H1 (cell line): ENCODE measurements around the gene OPALIN. TPM values are rescaled to one million over a fixed set of nuclear protein-coding genes. Genes with fewer than 3 reads are reported as not detected.
A peak's percentile ranks its signal among the peaks of the same experiment; 100 is the strongest.

Experiments
- CTCF ChIA-PET: fragments of 300-600 bp; sonication (Branson Sonifier 250); formaldehyde crosslinking; loops from one replicate; lab custom pipeline; 2021; ENCODE audit not compliant: partially characterized antibody; lab: Charles Lee
- POLR2A ChIA-PET: fragments of 300-600 bp; sonication (Branson Sonifier 250); formaldehyde crosslinking; loops from one replicate; lab custom pipeline; 2021; ENCODE audit warnings: inconsistent platforms; ENCODE audit not compliant: partially characterized antibody; lab: Charles Lee
- DNase-seq, 2 experiments: peaks; one replicate each; pipeline versions ENCODE4 v3.0.0 to v3.0.0-alpha.2; 2010 to 2022; ENCODE audit warnings: low spot score in 2 of 2, low read depth in 1 of 2, mixed read lengths in 1 of 2
- FAIRE-seq: peaks from 2 replicates; lab custom pipeline; 2011; peaks lifted over from hg19 to GRCh38; lab: Jason Lieb, UNC
- H2AFZ ChIP-seq: 2 replicates; pipeline ENCODE4 v1.8.1; 2012; ENCODE audit warnings: low read length, inconsistent platforms
- H2AK5ac ChIP-seq: 2 replicates; pipeline ENCODE4 v1.6.1; 2013; ENCODE audit warnings: low read depth, low read length
- H2BK120ac ChIP-seq: replicated peaks from 2 replicates; pipeline ENCODE3; 2013; ENCODE audit warnings: low read depth, low read length, inconsistent platforms
- H2BK12ac ChIP-seq: 2 replicates; pipeline ENCODE4 v1.6.1; 2013; ENCODE audit warnings: low read depth, low read length
- H2BK15ac ChIP-seq: 2 replicates; pipeline ENCODE4 v1.6.1; 2013; ENCODE audit warnings: low read length
- H2BK20ac ChIP-seq: 2 replicates; pipeline ENCODE4 v1.6.1; 2013; ENCODE audit warnings: low read length
- H2BK5ac ChIP-seq: 2 replicates; pipeline ENCODE4 v1.6.1; 2013; ENCODE audit warnings: low read depth, low read length
- H3K14ac ChIP-seq: 2 replicates; pipeline ENCODE4 v1.6.1; 2013; ENCODE audit warnings: inconsistent platforms; ENCODE audit not compliant: insufficient read length
- H3K18ac ChIP-seq: 2 replicates; pipeline ENCODE4 v1.6.1; 2013; ENCODE audit warnings: low read length; ENCODE audit errors: extremely low read depth
- H3K23ac ChIP-seq: 2 replicates; pipeline ENCODE4 v1.6.1; 2013; ENCODE audit warnings: inconsistent platforms; ENCODE audit not compliant: insufficient read length
- H3K23me2 ChIP-seq: 2 replicates; pipeline ENCODE4 v1.6.1; 2013; ENCODE audit warnings: low read depth, low read length
- H3K27ac ChIP-seq: 2 replicates; pipeline ENCODE4 v1.6.1; 2011; ENCODE audit warnings: low read depth, low read length, inconsistent platforms
- H3K27me3 ChIP-seq, 4 experiments: replicated peaks in 1 of 4; 1 replicate in 1 of 4; 2 replicates in 3 of 4; pipeline versions ENCODE4 v1.6.1 to v1.8.1; 2011 to 2013; ENCODE audit warnings: low read length in 3 of 4, mild to moderate bottlenecking in 3 of 4, inconsistent platforms in 2 of 4, mixed read lengths in 2 of 4, moderate library complexity in 1 of 4; ENCODE audit not compliant: control insufficient read depth in 3 of 4, insufficient read depth in 3 of 4; ENCODE audit errors: extremely low read depth in 1 of 4
- H3K36me3 ChIP-seq, 4 experiments: 2 replicates each; pipeline versions ENCODE4 v1.6.1 to v1.8.1; 2011 to 2013; ENCODE audit warnings: mild to moderate bottlenecking in 4 of 4, low read length in 3 of 4, moderate library complexity in 2 of 4, control low read depth in 1 of 4, inconsistent platforms in 1 of 4; ENCODE audit not compliant: insufficient read depth in 4 of 4, control insufficient read depth in 2 of 4
- H3K4ac ChIP-seq: replicated peaks from 2 replicates; pipeline ENCODE3; 2013; ENCODE audit warnings: low read length, low read depth, mixed read lengths, inconsistent platforms; ENCODE audit not compliant: insufficient read length
- H3K4me1 ChIP-seq, 4 experiments: replicated peaks in 1 of 4; 1 replicate in 1 of 4; 2 replicates in 3 of 4; pipeline versions ENCODE4 v1.6.1 to v1.8.1; 2011 to 2013; ENCODE audit warnings: low read length in 3 of 4, inconsistent platforms in 2 of 4, mixed read lengths in 1 of 4; ENCODE audit not compliant: insufficient read depth in 4 of 4, control insufficient read depth in 3 of 4
- H3K4me2 ChIP-seq, 2 experiments: 2 replicates each; pipeline versions ENCODE4 v1.6.1 to v1.8.1; 2011 to 2013; ENCODE audit warnings: low read depth in 2 of 2, low read length in 2 of 2, control low read depth in 1 of 2, inconsistent platforms in 1 of 2, mild to moderate bottlenecking in 1 of 2; ENCODE audit not compliant: insufficient read depth in 1 of 2
- H3K4me3 ChIP-seq, 4 experiments: fragments of 200-600, 300-600 bp in 1 of 4; sonication (generic), shearing (Covaris generic), sonication (Bioruptor Twin) in 1 of 4; 2 replicates each; pipeline versions ENCODE4 v1.5.1 to v1.8.1; 2011 to 2016; ENCODE audit warnings: low read length in 4 of 4, low read depth in 3 of 4, control low read depth in 2 of 4, inconsistent platforms in 2 of 4, mild to moderate bottlenecking in 2 of 4, mixed read lengths in 1 of 4, moderate library complexity in 1 of 4; ENCODE audit not compliant: insufficient read depth in 2 of 4; ENCODE audit errors: extremely low read depth in 1 of 4
- H3K56ac ChIP-seq: replicated peaks from 2 replicates; pipeline ENCODE3; 2013; ENCODE audit warnings: low read depth, mild to moderate bottlenecking, mixed read lengths, low read length, inconsistent platforms; ENCODE audit not compliant: insufficient read length
- H3K79me1 ChIP-seq: 2 replicates; pipeline ENCODE4 v1.6.1; 2013; ENCODE audit warnings: low read depth, low read length, control low read depth
- H3K79me2 ChIP-seq, 2 experiments: 2 replicates each; pipeline versions ENCODE4 v1.6.1 to v1.8.1; 2012 to 2013; ENCODE audit warnings: low read length in 2 of 2, mild to moderate bottlenecking in 2 of 2, inconsistent platforms in 1 of 2; ENCODE audit not compliant: insufficient read depth in 2 of 2, control insufficient read depth in 1 of 2
- H3K9ac ChIP-seq, 4 experiments: replicated peaks in 1 of 4; 1 replicate in 1 of 4; 2 replicates in 3 of 4; pipeline versions ENCODE4 v1.6.1 to v1.8.1; 2011 to 2013; ENCODE audit warnings: low read depth in 3 of 4, low read length in 3 of 4, control low read depth in 2 of 4, mild to moderate bottlenecking in 2 of 4, moderate library complexity in 2 of 4, inconsistent platforms in 1 of 4; ENCODE audit errors: extremely low read depth in 1 of 4
- H3K9me3 ChIP-seq, 2 experiments: 2 replicates each; pipeline versions ENCODE4 v1.6.1 to v1.8.1; 2012 to 2013; ENCODE audit warnings: mild to moderate bottlenecking in 2 of 2, moderate library complexity in 2 of 2, control low read depth in 1 of 2, inconsistent platforms in 1 of 2, low read depth in 1 of 2, low read length in 1 of 2, mixed read lengths in 1 of 2; ENCODE audit not compliant: insufficient read depth in 2 of 2
- H4K20me1 ChIP-seq, 2 experiments: replicated peaks in 1 of 2; 2 replicates each; pipeline versions ENCODE3 to v1.8.1; 2011 to 2013; ENCODE audit warnings: inconsistent platforms in 2 of 2, low read length in 2 of 2, mild to moderate bottlenecking in 1 of 2; ENCODE audit not compliant: insufficient read depth in 2 of 2, control insufficient read depth in 1 of 2
- H4K5ac ChIP-seq: 2 replicates; pipeline ENCODE4 v1.6.1; 2013; ENCODE audit warnings: low read length, low read depth, mixed read lengths, inconsistent platforms; ENCODE audit not compliant: insufficient read length
- H4K8ac ChIP-seq: 2 replicates; pipeline ENCODE4 v1.8.0; 2013; ENCODE audit warnings: mild to moderate bottlenecking, moderate library complexity, low read length, inconsistent platforms; ENCODE audit not compliant: insufficient read depth; ENCODE audit errors: extremely low read depth
- H4K91ac ChIP-seq: replicated peaks from 2 replicates; pipeline ENCODE3; 2013; ENCODE audit warnings: low read length, mixed read lengths, inconsistent platforms; ENCODE audit not compliant: insufficient read length
- CEBPB ChIP-seq: IDR thresholded peaks from 2 replicates; pipeline ENCODE4 v1.6.1; 2012; ENCODE audit warnings: low read depth, low read length
- EZH2 ChIP-seq: fragments of 200-600 bp; sonication (generic); IDR thresholded peaks from 2 replicates; pipeline ENCODE4 v1.7.1; 2012; ENCODE audit warnings: low read depth, mild to moderate bottlenecking, moderate library complexity, low read length, inconsistent platforms; ENCODE audit not compliant: severe bottlenecking
- GABPA ChIP-seq: IDR thresholded peaks from 2 replicates; pipeline ENCODE4 v1.6.1; 2011; ENCODE audit warnings: mild to moderate bottlenecking, low read length, moderate library complexity, borderline replicate concordance; ENCODE audit not compliant: insufficient read depth
- KDM5A ChIP-seq: fragments of 200-600 bp; IDR thresholded peaks from 2 replicates; pipeline ENCODE4 v1.7.1; 2012; ENCODE audit warnings: mild to moderate bottlenecking, low read length, inconsistent platforms, mixed read lengths
- NRF1 ChIP-seq: IDR thresholded peaks from 2 replicates; pipeline ENCODE4 v1.6.1; 2011; ENCODE audit warnings: mild to moderate bottlenecking, low read depth, low read length, improper control_type of control experiment
- TAF1 ChIP-seq: IDR thresholded peaks from 2 replicates; pipeline ENCODE4 v1.6.1; 2011; ENCODE audit warnings: mild to moderate bottlenecking, low read depth, low read length
- whole genome bisulfite sequencing, 2 experiments: shearing (Covaris generic) in 1 of 2; methylation state at CpG; one replicate each; pipeline versions ENCODE4 v1.1.6 to v1.1.7; 2013 to 2015; ENCODE audit warnings: low lambda C conversion rate in 2 of 2, mixed read lengths in 2 of 2, inconsistent platforms in 1 of 2, low coverage in 1 of 2, missing lambda C conversion rate in 1 of 2; ENCODE audit not compliant: insufficient replicate concordance in 2 of 2, insufficient coverage in 1 of 2, insufficient read length in 1 of 2; ENCODE audit errors: extremely low coverage in 1 of 2, missing lambda C conversion rate in 1 of 2; 5-methylcytosine and 5-hydroxymethylcytosine counted together
- polyA plus RNA-seq, 7 experiments: library from polyadenylated mRNA; depleted of rRNA in 3 of 7; stranded (reverse) in 5 of 7; unstranded in 2 of 7; fragments of >200 nt in 5 of 7; fragments of 200-250 nt in 2 of 7; gene quantifications; 1 replicate in 5 of 7; 2 replicates in 1 of 7; 4 replicates in 1 of 7; pipeline versions ENCODE4 v1.2.1 to v1.2.3, GENCODE V29; 2011 to 2013; ENCODE audit warnings: missing spikeins in 2 of 7, mixed read lengths in 2 of 7
- total RNA-seq: library from RNA; stranded (reverse); fragmentation: NEBNext Ultra II Directional; extraction: Animal tissue kit (Norgen Biotek cat#: 25700); gene quantifications from 2 replicates; pipeline ENCODE4 v1.2.1, GENCODE V29; 2021

Gene OPALIN
- total and polyA plus RNA-seq, 2 of the 8 experiments (the other 6 are each of a cell fraction or from before 2014, with no cell fraction given), result 0.03 TPM; not detected in 1

- H3K18ac ChIP-seq, result no peak overlapping the region
- H3K9ac ChIP-seq, result no peak overlapping the region
- 68% methylated on average over 5 of the region's 5 CpGs; no CpG with 5 or more reads in 1 of the 2 experiments for WGBS, 2 experiments
Observed at GRCh38 chr10:96338279-96338925, 20.4 kb downstream of the OPALIN start.

More at GRCh38 chr10:96338279-96338925, 20.4 kb downstream of the OPALIN start:
- Histone ChIP-seq H4K20me1 (no peaks in the 10 kb centered on the region), H3K36me3 (no peaks in the 10 kb centered on the region), H2BK12ac (no peak overlapping the region), H3K4me3 (no peak overlapping the region), H3K27me3 (no peaks in the 10 kb centered on the region), H3K4ac (no peak overlapping the region), H3K14ac (no peak overlapping the region), H3K4me1 (peaks cover 0 to 13% (median 4%) of the 10 kb centered on the region in 4 experiments; a peak in 5 of 7 replicates), H3K27ac (no peak overlapping the region), H3K23ac (no peak overlapping the region), H3K23me2 (no peaks in the 10 kb centered on the region), H2BK15ac (no peak overlapping the region), H4K8ac (no peak overlapping the region), H2BK5ac (no peak overlapping the region), H4K91ac (no peak overlapping the region), H3K79me2 (no peaks in the 10 kb centered on the region), H2BK120ac (no peak overlapping the region), H2AFZ (0 out of 2 replicates have a peak overlapping the region, but pooled peaks have one; percentile 7), H3K79me1 (no peaks in the 10 kb centered on the region), H2AK5ac (no peak overlapping the region), H3K4me2 (no peak overlapping the region), H3K9me3 (no peaks in the 10 kb centered on the region), H3K56ac (no peak overlapping the region), H4K5ac (no peak overlapping the region), H2BK20ac (no peak overlapping the region)
- FAIRE-seq (no peak), DNase-seq (no peak)
- ChIA-PET CTCF (interaction anchor here (0.6 to 9.0 kb wide), 21 partner anchors 8 to 321 kb away, joined by 3 to 197 read pairs (median 4); no protein-coding TSS in a partner anchor), POLR2A (no interaction called here)
- TF ChIP-seq GABPA (no peak), TAF1 (no peak), KDM5A (no peak), CEBPB (no peak), NRF1 (no peak), EZH2 (no peak)
